Measurements from ENCODE around the gene TCF7. TPM values are rescaled to one million over a fixed set of nuclear protein-coding genes. Genes with fewer than 3 reads are reported as not detected.

The TCF7 gene
- total and polyA plus RNA-seq, 2 of the 13 experiments (the other 11 are each of a cell fraction or from before 2014, with no cell fraction given): 6.3 to 6.8 TPM

DNA sequence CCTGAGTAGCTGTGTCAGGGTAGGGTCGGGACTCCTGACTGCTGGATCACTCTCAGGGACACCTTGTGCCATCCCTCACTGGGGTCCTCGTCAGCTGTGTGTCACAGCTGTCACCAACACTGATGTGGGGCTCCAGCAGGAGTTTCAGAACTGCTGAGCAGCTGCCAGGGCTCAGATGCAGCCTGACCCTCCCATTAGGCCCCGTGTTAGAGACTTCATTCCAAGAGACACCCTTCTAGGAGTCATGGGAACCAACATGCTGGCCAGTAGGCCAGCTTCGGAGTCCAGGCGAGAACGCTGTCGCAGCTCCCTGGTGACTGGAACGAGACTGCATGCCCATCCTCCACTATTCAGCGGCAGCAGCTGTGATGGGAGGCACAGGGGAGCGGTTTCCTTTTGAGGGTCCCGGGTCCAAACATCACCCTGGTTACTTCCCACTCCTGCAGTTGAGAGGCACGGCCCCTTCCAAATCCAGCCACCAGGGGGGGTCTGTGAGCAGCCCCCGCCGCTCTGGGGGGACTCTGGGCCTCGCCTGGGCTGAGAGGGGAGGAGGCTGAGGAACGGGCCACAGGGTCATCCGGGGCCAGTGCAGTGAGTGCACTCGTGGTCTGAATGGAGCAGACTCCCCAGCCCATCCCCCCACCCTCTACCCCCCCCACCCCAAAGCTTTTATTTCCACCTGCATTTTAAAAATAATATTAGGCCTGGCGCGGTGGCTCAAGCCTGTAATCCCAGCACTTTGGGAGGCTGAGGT, 12.6 kb upstream of the TCF7 start (continued):
- TF ChIP-seq ZBTB37 (CRISPR knock-in tag; IDR thresholded peaks at IDR 0.05): no peak
- TF ChIP-seq SATB2 (CRISPR knock-in tag; IDR thresholded peaks at IDR 0.05): no peak
- TF ChIP-seq, protein P1, sequence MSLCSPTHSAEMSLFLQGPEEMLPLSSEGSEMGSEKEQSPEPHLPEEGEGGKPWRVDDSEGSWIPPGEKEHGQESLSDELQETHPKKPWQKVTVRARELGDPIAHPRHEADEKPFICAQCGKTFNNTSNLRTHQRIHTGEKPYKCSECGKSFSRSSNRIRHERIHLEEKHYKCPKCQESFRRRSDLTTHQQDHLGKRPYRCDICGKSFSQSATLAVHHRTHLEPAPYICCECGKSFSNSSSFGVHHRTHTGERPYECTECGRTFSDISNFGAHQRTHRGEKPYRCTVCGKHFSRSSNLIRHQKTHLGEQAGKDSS (CRISPR knock-in tag; IDR thresholded peaks at IDR 0.05; ENCODE audit: borderline replicate concordance, low read depth): no peak
- TF ChIP-seq ZNF710 (CRISPR knock-in tag; IDR thresholded peaks at IDR 0.05; ENCODE audit: borderline replicate concordance): no peak
- TF ChIP-seq WIZ (CRISPR knock-in tag; IDR thresholded peaks at IDR 0.05): no peak
- TF ChIP-seq ZNF230 (CRISPR knock-in tag; IDR thresholded peaks at IDR 0.05): no peak
- TF ChIP-seq HNF4G (IDR thresholded peaks at IDR 0.05; ENCODE audit: borderline replicate concordance, low read depth, low read length): 0 out of 2 replicates have a peak, but pooled peaks have one; percentile 30
- no peak for TF ChIP-seq HNF4G (CRISPR knock-in tag; IDR thresholded peaks at IDR 0.05; ENCODE audit: borderline replicate concordance, low read depth)
- 0 out of 2 replicates have a peak, but pooled peaks have one; percentile 29 for TF ChIP-seq IRF2 (CRISPR knock-in tag; IDR thresholded peaks at IDR 0.05)
- TF ChIP-seq, protein P2, sequence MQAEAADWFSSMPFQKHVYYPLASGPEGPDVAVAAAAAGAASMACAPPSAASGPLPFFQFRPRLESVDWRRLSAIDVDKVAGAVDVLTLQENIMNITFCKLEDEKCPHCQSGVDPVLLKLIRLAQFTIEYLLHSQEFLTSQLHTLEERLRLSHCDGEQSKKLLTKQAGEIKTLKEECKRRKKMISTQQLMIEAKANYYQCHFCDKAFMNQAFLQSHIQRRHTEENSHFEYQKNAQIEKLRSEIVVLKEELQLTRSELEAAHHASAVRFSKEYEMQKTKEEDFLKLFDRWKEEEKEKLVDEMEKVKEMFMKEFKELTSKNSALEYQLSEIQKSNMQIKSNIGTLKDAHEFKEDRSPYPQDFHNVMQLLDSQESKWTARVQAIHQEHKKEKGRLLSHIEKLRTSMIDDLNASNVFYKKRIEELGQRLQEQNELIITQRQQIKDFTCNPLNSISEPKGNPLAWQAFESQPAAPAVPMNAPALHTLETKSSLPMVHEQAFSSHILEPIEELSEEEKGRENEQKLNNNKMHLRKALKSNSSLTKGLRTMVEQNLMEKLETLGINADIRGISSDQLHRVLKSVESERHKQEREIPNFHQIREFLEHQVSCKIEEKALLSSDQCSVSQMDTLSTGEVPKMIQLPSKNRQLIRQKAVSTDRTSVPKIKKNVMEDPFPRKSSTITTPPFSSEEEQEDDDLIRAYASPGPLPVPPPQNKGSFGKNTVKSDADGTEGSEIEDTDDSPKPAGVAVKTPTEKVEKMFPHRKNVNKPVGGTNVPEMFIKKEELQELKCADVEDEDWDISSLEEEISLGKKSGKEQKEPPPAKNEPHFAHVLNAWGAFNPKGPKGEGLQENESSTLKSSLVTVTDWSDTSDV (CRISPR knock-in tag; IDR thresholded peaks at IDR 0.05): no peak
- no peak for TF ChIP-seq ZNF558 (CRISPR knock-in tag; IDR thresholded peaks at IDR 0.05; ENCODE audit: borderline replicate concordance)
- no peak for TF ChIP-seq ZIK1 (CRISPR knock-in tag; IDR thresholded peaks at IDR 0.05; ENCODE audit: borderline replicate concordance, low read depth)
- TF ChIP-seq MIER2 (CRISPR knock-in tag; IDR thresholded peaks at IDR 0.05): no peak
- TF ChIP-seq ZNF768 (CRISPR knock-in tag; IDR thresholded peaks at IDR 0.05): no peak
- TF ChIP-seq, protein P3, sequence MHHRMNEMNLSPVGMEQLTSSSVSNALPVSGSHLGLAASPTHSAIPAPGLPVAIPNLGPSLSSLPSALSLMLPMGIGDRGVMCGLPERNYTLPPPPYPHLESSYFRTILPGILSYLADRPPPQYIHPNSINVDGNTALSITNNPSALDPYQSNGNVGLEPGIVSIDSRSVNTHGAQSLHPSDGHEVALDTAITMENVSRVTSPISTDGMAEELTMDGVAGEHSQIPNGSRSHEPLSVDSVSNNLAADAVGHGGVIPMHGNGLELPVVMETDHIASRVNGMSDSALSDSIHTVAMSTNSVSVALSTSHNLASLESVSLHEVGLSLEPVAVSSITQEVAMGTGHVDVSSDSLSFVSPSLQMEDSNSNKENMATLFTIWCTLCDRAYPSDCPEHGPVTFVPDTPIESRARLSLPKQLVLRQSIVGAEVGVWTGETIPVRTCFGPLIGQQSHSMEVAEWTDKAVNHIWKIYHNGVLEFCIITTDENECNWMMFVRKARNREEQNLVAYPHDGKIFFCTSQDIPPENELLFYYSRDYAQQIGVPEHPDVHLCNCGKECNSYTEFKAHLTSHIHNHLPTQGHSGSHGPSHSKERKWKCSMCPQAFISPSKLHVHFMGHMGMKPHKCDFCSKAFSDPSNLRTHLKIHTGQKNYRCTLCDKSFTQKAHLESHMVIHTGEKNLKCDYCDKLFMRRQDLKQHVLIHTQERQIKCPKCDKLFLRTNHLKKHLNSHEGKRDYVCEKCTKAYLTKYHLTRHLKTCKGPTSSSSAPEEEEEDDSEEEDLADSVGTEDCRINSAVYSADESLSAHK (CRISPR knock-in tag; IDR thresholded peaks at IDR 0.05; ENCODE audit: borderline replicate concordance): no peak
- TF ChIP-seq, protein P4, sequence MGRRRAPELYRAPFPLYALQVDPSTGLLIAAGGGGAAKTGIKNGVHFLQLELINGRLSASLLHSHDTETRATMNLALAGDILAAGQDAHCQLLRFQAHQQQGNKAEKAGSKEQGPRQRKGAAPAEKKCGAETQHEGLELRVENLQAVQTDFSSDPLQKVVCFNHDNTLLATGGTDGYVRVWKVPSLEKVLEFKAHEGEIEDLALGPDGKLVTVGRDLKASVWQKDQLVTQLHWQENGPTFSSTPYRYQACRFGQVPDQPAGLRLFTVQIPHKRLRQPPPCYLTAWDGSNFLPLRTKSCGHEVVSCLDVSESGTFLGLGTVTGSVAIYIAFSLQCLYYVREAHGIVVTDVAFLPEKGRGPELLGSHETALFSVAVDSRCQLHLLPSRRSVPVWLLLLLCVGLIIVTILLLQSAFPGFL (CRISPR knock-in tag; IDR thresholded peaks at IDR 0.05): no peak
- TF ChIP-seq TEAD3 (CRISPR knock-in tag; optimal IDR thresholded peaks at IDR 0.05; ENCODE audit: borderline replicate concordance): peak; percentile 6
- no peak for TF ChIP-seq REPIN1 (CRISPR knock-in tag; IDR thresholded peaks at IDR 0.05; ENCODE audit: borderline replicate concordance, low read depth)

Data from HepG2 (cell line).